Measurements from ENCODE around the gene RTF2.
"Not testable (repeated sequence)": the region's sequence is repeated elsewhere in the genome, so short reads cannot be mapped to it uniquely, and the experiment has no call there.

The RTF2 gene

GRCh38 chr20:56554869-56555268, 86.4 kb downstream of the RTF2 start:
- DNase-seq = no peak

GRCh38 chr20:56558968-56559367, 90.5 kb downstream of the RTF2 start:
- DNase-seq = no peak

- not testable (repeated sequence) for DNase-seq
Observed at GRCh38 chr20:56564526-56564925, 96.1 kb downstream of the RTF2 start.

DNA sequence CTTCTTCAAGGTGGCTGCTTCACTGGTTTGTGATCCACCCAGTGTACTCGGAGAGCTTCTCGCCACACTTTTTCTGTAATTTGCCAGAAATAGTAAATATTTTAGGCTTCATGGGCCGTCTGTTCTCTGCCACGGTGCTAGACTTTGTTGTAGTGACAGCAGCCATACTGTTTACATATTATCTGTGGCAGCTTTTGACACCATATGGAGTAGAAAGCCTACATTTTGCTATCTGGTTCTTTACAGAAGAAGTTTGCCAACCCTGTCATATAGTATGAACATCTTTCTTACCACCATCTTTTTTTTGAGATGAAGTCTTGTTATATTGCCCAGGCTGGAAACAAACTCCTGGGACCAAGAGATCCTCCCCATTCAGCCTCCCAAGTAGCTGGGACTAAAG, 97.1 kb downstream of the RTF2 start:
- DNase-seq = no peak

DNA sequence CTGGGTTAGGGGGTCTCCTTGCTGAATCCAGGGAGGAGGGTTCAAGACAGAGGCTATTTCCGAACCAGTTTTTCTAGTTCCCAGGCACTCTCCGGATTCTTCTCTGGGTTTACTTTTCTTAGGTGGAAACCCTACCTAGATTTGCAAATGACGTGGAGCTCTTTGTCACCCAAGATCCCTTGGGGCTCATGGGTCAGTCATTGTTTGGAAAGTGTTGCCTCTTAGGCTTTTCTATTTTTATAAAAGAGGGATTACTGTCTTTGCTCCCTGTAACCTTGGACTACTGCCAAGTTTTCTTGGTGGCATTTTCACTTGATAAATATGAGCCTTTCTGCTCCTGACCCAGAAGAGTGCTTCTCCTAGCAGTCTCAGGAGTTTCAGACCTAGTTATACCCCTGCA, 98.2 kb downstream of the RTF2 start:
- no peak for DNase-seq
